HL-60 (cell line): ENCODE results near the gene IL1RAPL1.

Experiments used
- CTCF ChIP-seq: IDR thresholded peaks from one replicate; pipeline ENCODE4 v1.5.1; 2011; ENCODE audit warnings: low read length, control low read depth, inconsistent platforms; ENCODE audit not compliant: insufficient read depth
- TF ChIP-seq, protein P1 (sequence below): IDR thresholded peaks from 2 replicates; pipeline ENCODE4 v1.6.1; 2012; ENCODE audit warnings: low read depth; ENCODE audit not compliant: insufficient replicate concordance

DNA sequence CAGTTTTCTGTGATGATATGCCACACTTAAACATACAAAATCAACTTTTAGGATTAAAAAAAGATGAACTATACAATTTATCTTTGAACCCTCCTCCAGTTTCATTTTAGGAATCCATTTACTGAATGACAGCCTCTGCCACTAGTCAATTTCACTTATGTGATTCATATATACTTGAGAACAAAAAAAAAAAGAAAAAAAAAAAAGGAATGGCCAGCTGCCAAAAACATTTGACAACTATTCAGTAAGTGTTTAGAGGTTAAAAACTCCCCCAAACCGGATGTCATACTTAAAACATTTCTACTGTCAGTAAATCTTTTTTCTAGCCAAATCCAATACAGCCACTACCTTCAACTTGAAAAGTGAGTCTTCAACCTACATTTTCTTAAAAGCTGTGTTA is 1361.4 kb downstream of the IL1RAPL1 start:
- no peak for TF ChIP-seq CTCF
- TF ChIP-seq, protein P1, sequence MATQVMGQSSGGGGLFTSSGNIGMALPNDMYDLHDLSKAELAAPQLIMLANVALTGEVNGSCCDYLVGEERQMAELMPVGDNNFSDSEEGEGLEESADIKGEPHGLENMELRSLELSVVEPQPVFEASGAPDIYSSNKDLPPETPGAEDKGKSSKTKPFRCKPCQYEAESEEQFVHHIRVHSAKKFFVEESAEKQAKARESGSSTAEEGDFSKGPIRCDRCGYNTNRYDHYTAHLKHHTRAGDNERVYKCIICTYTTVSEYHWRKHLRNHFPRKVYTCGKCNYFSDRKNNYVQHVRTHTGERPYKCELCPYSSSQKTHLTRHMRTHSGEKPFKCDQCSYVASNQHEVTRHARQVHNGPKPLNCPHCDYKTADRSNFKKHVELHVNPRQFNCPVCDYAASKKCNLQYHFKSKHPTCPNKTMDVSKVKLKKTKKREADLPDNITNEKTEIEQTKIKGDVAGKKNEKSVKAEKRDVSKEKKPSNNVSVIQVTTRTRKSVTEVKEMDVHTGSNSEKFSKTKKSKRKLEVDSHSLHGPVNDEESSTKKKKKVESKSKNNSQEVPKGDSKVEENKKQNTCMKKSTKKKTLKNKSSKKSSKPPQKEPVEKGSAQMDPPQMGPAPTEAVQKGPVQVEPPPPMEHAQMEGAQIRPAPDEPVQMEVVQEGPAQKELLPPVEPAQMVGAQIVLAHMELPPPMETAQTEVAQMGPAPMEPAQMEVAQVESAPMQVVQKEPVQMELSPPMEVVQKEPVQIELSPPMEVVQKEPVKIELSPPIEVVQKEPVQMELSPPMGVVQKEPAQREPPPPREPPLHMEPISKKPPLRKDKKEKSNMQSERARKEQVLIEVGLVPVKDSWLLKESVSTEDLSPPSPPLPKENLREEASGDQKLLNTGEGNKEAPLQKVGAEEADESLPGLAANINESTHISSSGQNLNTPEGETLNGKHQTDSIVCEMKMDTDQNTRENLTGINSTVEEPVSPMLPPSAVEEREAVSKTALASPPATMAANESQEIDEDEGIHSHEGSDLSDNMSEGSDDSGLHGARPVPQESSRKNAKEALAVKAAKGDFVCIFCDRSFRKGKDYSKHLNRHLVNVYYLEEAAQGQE = no peak
